Vagina (tissue), 2 donors: ENCODE data around the gene PPP2R2C.

ENCODE experiments used
- CTCF ChIP-seq, 3 experiments: fragments of 450-650 bp in 2 of 3; fragments of 200-600 bp in 1 of 3; sonication (generic) in 1 of 3; IDR thresholded peaks; one replicate each; pipeline ENCODE4 v1.5.1; 2017 to 2019; ENCODE audit warnings: antibody characterized with exemption in 3 of 3, mild to moderate bottlenecking in 2 of 3, moderate library complexity in 2 of 3
- POLR2AphosphoS5 ChIP-seq, 2 donors: sonication (generic); formaldehyde crosslinking; IDR thresholded peaks; one replicate each; pipeline ENCODE4 v1.9.0; 2017; ENCODE audit warnings: antibody characterized with exemption in 2 of 2, mild to moderate bottlenecking in 2 of 2, low read depth in 1 of 2; ENCODE audit not compliant: insufficient read depth in 1 of 2

GRCh38 chr4:6270636-6271121, 201.7 kb downstream of the PPP2R2C start:
- TF ChIP-seq CTCF (IDR thresholded peaks at IDR 0.05) (no peak), POLR2AphosphoS5 (IDR thresholded peaks at IDR 0.05; ENCODE audit: insufficient read depth in 1 of 2, low read depth in 1 of 2) (no peak)
